H1 (cell line): ENCODE data around the gene PTN. TPM values are rescaled to one million over a fixed set of nuclear protein-coding genes. Genes with fewer than 3 reads are reported as not detected.

Source experiments
- CTCF ChIA-PET: fragments of 300-600 bp; sonication (Branson Sonifier 250); formaldehyde crosslinking; loops from one replicate; lab custom pipeline; 2021; ENCODE audit not compliant: partially characterized antibody; lab: Charles Lee
- POLR2A ChIA-PET: fragments of 300-600 bp; sonication (Branson Sonifier 250); formaldehyde crosslinking; loops from one replicate; lab custom pipeline; 2021; ENCODE audit warnings: inconsistent platforms; ENCODE audit not compliant: partially characterized antibody; lab: Charles Lee
- DNase-seq, 2 experiments: peaks; one replicate each; pipeline versions ENCODE4 v3.0.0 to v3.0.0-alpha.2; 2010 to 2022; ENCODE audit warnings: low spot score in 2 of 2, low read depth in 1 of 2, mixed read lengths in 1 of 2
- FAIRE-seq: peaks from 2 replicates; lab custom pipeline; 2011; peaks lifted over from hg19 to GRCh38; lab: Jason Lieb, UNC
- H2AFZ ChIP-seq: 2 replicates; pipeline ENCODE4 v1.8.1; 2012; ENCODE audit warnings: low read length, inconsistent platforms
- H2AK5ac ChIP-seq: 2 replicates; pipeline ENCODE4 v1.6.1; 2013; ENCODE audit warnings: low read depth, low read length
- H2BK120ac ChIP-seq: replicated peaks from 2 replicates; pipeline ENCODE3; 2013; ENCODE audit warnings: low read depth, low read length, inconsistent platforms
- H2BK12ac ChIP-seq: 2 replicates; pipeline ENCODE4 v1.6.1; 2013; ENCODE audit warnings: low read depth, low read length
- H2BK15ac ChIP-seq: 2 replicates; pipeline ENCODE4 v1.6.1; 2013; ENCODE audit warnings: low read length
- H2BK20ac ChIP-seq: 2 replicates; pipeline ENCODE4 v1.6.1; 2013; ENCODE audit warnings: low read length
- H2BK5ac ChIP-seq: 2 replicates; pipeline ENCODE4 v1.6.1; 2013; ENCODE audit warnings: low read depth, low read length
- H3K14ac ChIP-seq: 2 replicates; pipeline ENCODE4 v1.6.1; 2013; ENCODE audit warnings: inconsistent platforms; ENCODE audit not compliant: insufficient read length
- H3K18ac ChIP-seq: 2 replicates; pipeline ENCODE4 v1.6.1; 2013; ENCODE audit warnings: low read length; ENCODE audit errors: extremely low read depth
- H3K23ac ChIP-seq: 2 replicates; pipeline ENCODE4 v1.6.1; 2013; ENCODE audit warnings: inconsistent platforms; ENCODE audit not compliant: insufficient read length
- H3K23me2 ChIP-seq: 2 replicates; pipeline ENCODE4 v1.6.1; 2013; ENCODE audit warnings: low read depth, low read length
- H3K27ac ChIP-seq: 2 replicates; pipeline ENCODE4 v1.6.1; 2011; ENCODE audit warnings: low read depth, low read length, inconsistent platforms
- H3K27me3 ChIP-seq, 4 experiments: replicated peaks in 1 of 4; 1 replicate in 1 of 4; 2 replicates in 3 of 4; pipeline versions ENCODE4 v1.6.1 to v1.8.1; 2011 to 2013; ENCODE audit warnings: low read length in 3 of 4, mild to moderate bottlenecking in 3 of 4, inconsistent platforms in 2 of 4, mixed read lengths in 2 of 4, moderate library complexity in 1 of 4; ENCODE audit not compliant: control insufficient read depth in 3 of 4, insufficient read depth in 3 of 4; ENCODE audit errors: extremely low read depth in 1 of 4
- H3K36me3 ChIP-seq, 4 experiments: 2 replicates each; pipeline versions ENCODE4 v1.6.1 to v1.8.1; 2011 to 2013; ENCODE audit warnings: mild to moderate bottlenecking in 4 of 4, low read length in 3 of 4, moderate library complexity in 2 of 4, control low read depth in 1 of 4, inconsistent platforms in 1 of 4; ENCODE audit not compliant: insufficient read depth in 4 of 4, control insufficient read depth in 2 of 4
- H3K4ac ChIP-seq: replicated peaks from 2 replicates; pipeline ENCODE3; 2013; ENCODE audit warnings: low read length, low read depth, mixed read lengths, inconsistent platforms; ENCODE audit not compliant: insufficient read length
- H3K4me1 ChIP-seq, 4 experiments: replicated peaks in 1 of 4; 1 replicate in 1 of 4; 2 replicates in 3 of 4; pipeline versions ENCODE4 v1.6.1 to v1.8.1; 2011 to 2013; ENCODE audit warnings: low read length in 3 of 4, inconsistent platforms in 2 of 4, mixed read lengths in 1 of 4; ENCODE audit not compliant: insufficient read depth in 4 of 4, control insufficient read depth in 3 of 4
- H3K4me2 ChIP-seq, 2 experiments: 2 replicates each; pipeline versions ENCODE4 v1.6.1 to v1.8.1; 2011 to 2013; ENCODE audit warnings: low read depth in 2 of 2, low read length in 2 of 2, control low read depth in 1 of 2, inconsistent platforms in 1 of 2, mild to moderate bottlenecking in 1 of 2; ENCODE audit not compliant: insufficient read depth in 1 of 2
- H3K4me3 ChIP-seq, 4 experiments: fragments of 200-600, 300-600 bp in 1 of 4; sonication (generic), shearing (Covaris generic), sonication (Bioruptor Twin) in 1 of 4; 2 replicates each; pipeline versions ENCODE4 v1.5.1 to v1.8.1; 2011 to 2016; ENCODE audit warnings: low read length in 4 of 4, low read depth in 3 of 4, control low read depth in 2 of 4, inconsistent platforms in 2 of 4, mild to moderate bottlenecking in 2 of 4, mixed read lengths in 1 of 4, moderate library complexity in 1 of 4; ENCODE audit not compliant: insufficient read depth in 2 of 4; ENCODE audit errors: extremely low read depth in 1 of 4
- H3K56ac ChIP-seq: replicated peaks from 2 replicates; pipeline ENCODE3; 2013; ENCODE audit warnings: low read depth, mild to moderate bottlenecking, mixed read lengths, low read length, inconsistent platforms; ENCODE audit not compliant: insufficient read length
- H3K79me1 ChIP-seq: 2 replicates; pipeline ENCODE4 v1.6.1; 2013; ENCODE audit warnings: low read depth, low read length, control low read depth
- H3K79me2 ChIP-seq, 2 experiments: 2 replicates each; pipeline versions ENCODE4 v1.6.1 to v1.8.1; 2012 to 2013; ENCODE audit warnings: low read length in 2 of 2, mild to moderate bottlenecking in 2 of 2, inconsistent platforms in 1 of 2; ENCODE audit not compliant: insufficient read depth in 2 of 2, control insufficient read depth in 1 of 2
- H3K9ac ChIP-seq, 4 experiments: replicated peaks in 1 of 4; 1 replicate in 1 of 4; 2 replicates in 3 of 4; pipeline versions ENCODE4 v1.6.1 to v1.8.1; 2011 to 2013; ENCODE audit warnings: low read depth in 3 of 4, low read length in 3 of 4, control low read depth in 2 of 4, mild to moderate bottlenecking in 2 of 4, moderate library complexity in 2 of 4, inconsistent platforms in 1 of 4; ENCODE audit errors: extremely low read depth in 1 of 4
- H3K9me3 ChIP-seq, 2 experiments: 2 replicates each; pipeline versions ENCODE4 v1.6.1 to v1.8.1; 2012 to 2013; ENCODE audit warnings: mild to moderate bottlenecking in 2 of 2, moderate library complexity in 2 of 2, control low read depth in 1 of 2, inconsistent platforms in 1 of 2, low read depth in 1 of 2, low read length in 1 of 2, mixed read lengths in 1 of 2; ENCODE audit not compliant: insufficient read depth in 2 of 2
- H4K20me1 ChIP-seq, 2 experiments: replicated peaks in 1 of 2; 2 replicates each; pipeline versions ENCODE3 to v1.8.1; 2011 to 2013; ENCODE audit warnings: inconsistent platforms in 2 of 2, low read length in 2 of 2, mild to moderate bottlenecking in 1 of 2; ENCODE audit not compliant: insufficient read depth in 2 of 2, control insufficient read depth in 1 of 2
- H4K5ac ChIP-seq: 2 replicates; pipeline ENCODE4 v1.6.1; 2013; ENCODE audit warnings: low read length, low read depth, mixed read lengths, inconsistent platforms; ENCODE audit not compliant: insufficient read length
- H4K8ac ChIP-seq: 2 replicates; pipeline ENCODE4 v1.8.0; 2013; ENCODE audit warnings: mild to moderate bottlenecking, moderate library complexity, low read length, inconsistent platforms; ENCODE audit not compliant: insufficient read depth; ENCODE audit errors: extremely low read depth
- H4K91ac ChIP-seq: replicated peaks from 2 replicates; pipeline ENCODE3; 2013; ENCODE audit warnings: low read length, mixed read lengths, inconsistent platforms; ENCODE audit not compliant: insufficient read length
- BACH1 ChIP-seq: IDR thresholded peaks from 2 replicates; pipeline ENCODE4 v1.6.1; 2012; ENCODE audit warnings: low read length, improper control_type of control experiment
- CBX5 ChIP-seq: fragments of 300-800, 300-1000 bp; sonication (generic); IDR thresholded peaks from 2 replicates; pipeline ENCODE4 v1.7.1; 2016; ENCODE audit warnings: antibody characterized with exemption, low read length, low read depth
- HDAC2 ChIP-seq, 2 experiments: fragments of 300-600 bp in 1 of 2; sonication (generic) in 1 of 2; IDR thresholded peaks; 2 replicates each; pipeline ENCODE4 v1.6.1; 2011 to 2012; ENCODE audit warnings: low read depth in 2 of 2, low read length in 2 of 2, mild to moderate bottlenecking in 2 of 2, moderate library complexity in 2 of 2, borderline replicate concordance in 1 of 2, inconsistent platforms in 1 of 2
- POU5F1 ChIP-seq: IDR thresholded peaks from 2 replicates; pipeline ENCODE4 v1.6.1; 2011; ENCODE audit warnings: low read depth, mild to moderate bottlenecking, low read length, moderate library complexity
- TAF1 ChIP-seq: IDR thresholded peaks from 2 replicates; pipeline ENCODE4 v1.6.1; 2011; ENCODE audit warnings: mild to moderate bottlenecking, low read depth, low read length
- TAF7 ChIP-seq: optimal IDR thresholded peaks from 2 replicates; pipeline ENCODE3; 2011; ENCODE audit warnings: low read depth, mild to moderate bottlenecking, inconsistent platforms, low read length, moderate library complexity, borderline replicate concordance
- WGBS, 2 experiments: shearing (Covaris generic) in 1 of 2; methylation state at CpG; one replicate each; pipeline versions ENCODE4 v1.1.6 to v1.1.7; 2013 to 2015; ENCODE audit warnings: low lambda C conversion rate in 2 of 2, mixed read lengths in 2 of 2, inconsistent platforms in 1 of 2, low coverage in 1 of 2, missing lambda C conversion rate in 1 of 2; ENCODE audit not compliant: insufficient replicate concordance in 2 of 2, insufficient coverage in 1 of 2, insufficient read length in 1 of 2; ENCODE audit errors: extremely low coverage in 1 of 2, missing lambda C conversion rate in 1 of 2; 5-methylcytosine and 5-hydroxymethylcytosine counted together
- polyA plus RNA-seq, 7 experiments: library from polyadenylated mRNA; depleted of rRNA in 3 of 7; stranded (reverse) in 5 of 7; unstranded in 2 of 7; fragments of >200 nt in 5 of 7; fragments of 200-250 nt in 2 of 7; gene quantifications; 1 replicate in 5 of 7; 2 replicates in 1 of 7; 4 replicates in 1 of 7; pipeline versions ENCODE4 v1.2.1 to v1.2.3, GENCODE V29; 2011 to 2013; ENCODE audit warnings: missing spikeins in 2 of 7, mixed read lengths in 2 of 7
- total RNA-seq: library from RNA; stranded (reverse); fragmentation: NEBNext Ultra II Directional; extraction: Animal tissue kit (Norgen Biotek cat#: 25700); gene quantifications from 2 replicates; pipeline ENCODE4 v1.2.1, GENCODE V29; 2021

PTN gene
- total and polyA plus RNA-seq, 2 of the 8 experiments (the other 6 are each of a cell fraction or from before 2014, with no cell fraction given) = 23.1 to 27.8 TPM

GRCh38 chr7:137328373-137329120 lies 15.0 kb downstream of the PTN start:
- no peak for FAIRE-seq
- Histone ChIP-seq H4K5ac (no peak overlapping the region), H3K4me3 (no peak overlapping the region), H2BK5ac (no peak overlapping the region), H2AFZ (no peak overlapping the region), H3K4me1 (peaks cover 0 to 9% (median 5%) of the 10 kb centered on the region in 4 experiments; a peak in 4 of 7 replicates), H2BK120ac (no peak overlapping the region), H2AK5ac (no peak overlapping the region), H3K36me3 (peaks cover 0 to 2% (median 0%) of the 10 kb centered on the region in 4 experiments; a peak in 1 of 8 replicates), H3K4ac (no peak overlapping the region), H2BK12ac (no peak overlapping the region), H4K91ac (no peak overlapping the region), H3K23ac (no peak overlapping the region), H2BK15ac (no peak overlapping the region), H3K4me2 (no peak overlapping the region), H3K27me3 (no peaks in the 10 kb centered on the region; a peak in 1 of 7 replicates), H4K8ac (no peak overlapping the region), H3K79me2 (no peaks in the 10 kb centered on the region), H2BK20ac (no peak overlapping the region), H3K27ac (no peak overlapping the region), H3K9ac (no peak overlapping the region), H3K23me2 (no peaks in the 10 kb centered on the region), H3K56ac (no peak overlapping the region), H3K14ac (no peak overlapping the region), H3K9me3 (no peaks in the 10 kb centered on the region), H4K20me1 (no peaks in the 10 kb centered on the region), H3K79me1 (no peaks in the 10 kb centered on the region), H3K18ac (no peak overlapping the region)
- ChIA-PET POLR2A (interaction anchor here (0.9 to 1.1 kb wide), 2 partner anchors 9 to 16 kb away, joined by 3 read pairs; no protein-coding TSS in a partner anchor), CTCF (interaction anchor here (0.9 to 1.7 kb wide), 7 partner anchors 10 to 121 kb away, joined by 3 to 7 read pairs (median 3); partner anchors contain the start of gene PTN)
- 68% methylated on average over 5 of the region's 5 CpGs; no CpG with 5 or more reads in 1 of the 2 experiments for WGBS, 2 experiments
- DNase-seq = no peak
- TF ChIP-seq HDAC2 (IDR thresholded peaks at IDR 0.05; ENCODE audit: borderline replicate concordance in 1 of 2, low read depth in 2 of 2, low read length in 2 of 2) (no peak), TAF1 (no peak), POU5F1 (no peak), CBX5 (no peak), BACH1 (no peak), TAF7 (no peak)
